Heart left ventricle (tissue), 13 donors: ENCODE results near the gene FBXL4.

ENCODE experiments used
- CTCF ChIP-seq, 12 donors: fragments of 200-600 bp; sonication (generic) in 4 of 12; IDR thresholded peaks; one replicate each; pipeline versions ENCODE4 v1.5.0 to v1.8.0; 2018 to 2022; ENCODE audit warnings: antibody characterized with exemption in 12 of 12, mild to moderate bottlenecking in 5 of 12
- POLR2A ChIP-seq, 2 donors: fragments of 450-650 bp; IDR thresholded peaks; one replicate each; pipeline ENCODE4 v1.6.1; 2017; ENCODE audit warnings: antibody characterized with exemption in 2 of 2, mild to moderate bottlenecking in 2 of 2, moderate library complexity in 2 of 2
- donor health status: ischemic (EF 13 %, LVEDD 7.1; RV severe dilation, severe dysfunction).
- donor health status: DM: no; HTN: yes; CAD: no.
- donor health status: DM: no; HTN: no; CAD: no.
- donor health status: ischemic (EF 25% LVEDD 6.9; RV normal size, moderate dysfunction).
- donor health status: ischemic (EF 25% LVEDD 5.7; RV mildly dilated, moderate dysfunction).
- donor health status: ischemic (EF 35%, LVEDD 5.7; RV mildly dilated, moderate dysfunction).
- donor health status: nonischemic (EF 11% LVEDD 7.7; RV severe dilation, severe dysfunction).
- donor health status: DM: yes; HTN: yes; CAD: no.
- donor health status: PGD.
- donor health status: ischemic (EF 29% LVEDD 5.4; RV normal size, mild dysfunction).
- donor health status: nonischemic (EF 23%, LVEDD 6.1; RV moderate dilation, normal function).

- no peak for TF ChIP-seq CTCF (IDR thresholded peaks at IDR 0.05)
- no peak for TF ChIP-seq POLR2A (IDR thresholded peaks at IDR 0.05)
Observed at GRCh38 chr6:98835149-98836024, 112.4 kb downstream of the FBXL4 start.
